Eye (tissue), 1 donor: Measurements from ENCODE around the gene ZNF19.

Experiments
- DNase-seq: peaks from one replicate; pipeline ENCODE4 v3.0.0-alpha.2; 2015

The ZNF19 gene

GRCh38 chr16:71484006-71484893, 4.9 kb downstream of the ZNF19 start:
- DNase-seq, result peak; percentile 97

- no peak for DNase-seq
These were observed 6.6 kb downstream of the ZNF19 start for GRCh38 chr16:71482569-71482968.

- no peak for DNase-seq
These were observed 8.2 kb downstream of the ZNF19 start for GRCh38 chr16:71480956-71481355.

GRCh38 chr16:71479420-71479819, 9.7 kb downstream of the ZNF19 start:
- peak; percentile 15 for DNase-seq

- no peak for DNase-seq
These were observed 12.5 kb downstream of the ZNF19 start for GRCh38 chr16:71476457-71477124.

GRCh38 chr16:71474864-71475263, 14.3 kb downstream of the ZNF19 start:
- DNase-seq, result no peak

- no peak for DNase-seq
These were observed 15.2 kb downstream of the ZNF19 start for GRCh38 chr16:71473891-71474290.

GRCh38 chr16:71472931-71473330, 16.2 kb downstream of the ZNF19 start:
- DNase-seq, result no peak

- no peak for DNase-seq
These were observed 17.1 kb downstream of the ZNF19 start for GRCh38 chr16:71472051-71472450.

GRCh38 chr16:71467810-71468209, 21.3 kb downstream of the ZNF19 start:
- DNase-seq, result peak; percentile 69

- no peak for DNase-seq
These were observed 24.9 kb downstream of the ZNF19 start for GRCh38 chr16:71464231-71464630.

GRCh38 chr16:71461686-71462648, 27.2 kb downstream of the ZNF19 start, which contains the start of gene ZNF23:
TSS of gene ZNF23 (minus strand) at chr16:71462247. CDS start at chr16:71456796, 5,451 bp downstream.
- peak; percentile 93 for DNase-seq

- no peak for DNase-seq
These were observed 28.2 kb downstream of the ZNF19 start for GRCh38 chr16:71460941-71461340.

- DNase-seq, result no peak
These were observed 28.9 kb downstream of the ZNF19 start for GRCh38 chr16:71460236-71460635.

- no peak for DNase-seq
These were observed 29.6 kb downstream of the ZNF19 start for GRCh38 chr16:71459510-71459909.

GRCh38 chr16:71456801-71457200, 32.3 kb downstream of the ZNF19 start:
- DNase-seq, result no peak

- DNase-seq, result no peak
These were observed 36.1 kb downstream of the ZNF19 start for GRCh38 chr16:71453036-71453435.

- no peak for DNase-seq
These were observed 40.1 kb downstream of the ZNF19 start for GRCh38 chr16:71449020-71449419.

- no peak for DNase-seq
These were observed 40.8 kb downstream of the ZNF19 start for GRCh38 chr16:71448274-71448866.

- no peak for DNase-seq
These were observed 45.4 kb downstream of the ZNF19 start for GRCh38 chr16:71443714-71444113.

- no peak for DNase-seq
These were observed 47.1 kb downstream of the ZNF19 start, which contains the start of gene TLE7 for GRCh38 chr16:71442051-71442440. TSS of gene TLE7 (minus strand) at chr16:71442054. CDS start at chr16:71433324, 8,730 bp downstream.

- no peak for DNase-seq
These were observed 47.6 kb downstream of the ZNF19 start for GRCh38 chr16:71441348-71442050.
